T-cell (primary cell): ENCODE data around the gene ARID4B. TPM values are rescaled to one million over a fixed set of nuclear protein-coding genes. Genes with fewer than 3 reads are reported as not detected.

Source experiments
- ATAC-seq, 4 experiments: fragments of 200-7000 bp in 3 of 4; fragments of 150-1000 bp in 1 of 4; cut with Tn5 transposase; replicated peaks in 1 of 4; 1 replicate in 3 of 4; 2 replicates in 1 of 4; pipeline ENCODE4 v1.10.0; 2021; ENCODE audit warnings: moderate library complexity in 3 of 4, mild to moderate bottlenecking in 2 of 4, moderate number of reproducible peaks in 1 of 4
- CTCF ChIA-PET, 2 donors: fragments of 300-600 bp; sonication (Branson Sonifier 250); formaldehyde crosslinking; loops; one replicate each; lab custom pipeline; 2022; ENCODE audit warnings: antibody characterized with exemption in 2 of 2; lab: Charles Lee
- POLR2A ChIA-PET, 2 donors: fragments of 300-600 bp; sonication (Branson Sonifier 250); formaldehyde crosslinking; loops; one replicate each; lab custom pipeline; 2022; ENCODE audit warnings: antibody characterized with exemption in 2 of 2; lab: Charles Lee
- DNase-seq, 35 experiments: peaks; one replicate each; pipeline versions ENCODE4 v3.0.0 to v3.0.0-alpha.2; 2013 to 2023
- H3K27ac ChIP-seq: one replicate; pipeline ENCODE4 v1.5.1; 2013; ENCODE audit warnings: low read length
- H3K27me3 ChIP-seq, 2 experiments: replicated peaks in 1 of 2; 1 replicate in 1 of 2; 2 replicates in 1 of 2; pipeline versions ENCODE4 v1.6.1 to v1.7.0; 2013; ENCODE audit warnings: low read length in 1 of 2, mixed read lengths in 1 of 2; ENCODE audit not compliant: control insufficient read depth in 2 of 2, insufficient read depth in 2 of 2; ENCODE audit errors: extremely low read depth in 1 of 2
- H3K36me3 ChIP-seq, 2 donors: 1 replicate in 1 of 2; 2 replicates in 1 of 2; pipeline versions ENCODE4 v1.6.1 to v1.7.0; 2013; ENCODE audit warnings: low read length in 1 of 2; ENCODE audit not compliant: control insufficient read depth in 2 of 2, insufficient read depth in 1 of 2; ENCODE audit errors: extremely low read depth in 1 of 2
- H3K4me1 ChIP-seq, 2 experiments: 1 replicate in 1 of 2; 2 replicates in 1 of 2; pipeline versions ENCODE4 v1.6.1 to v1.7.0; 2013; ENCODE audit warnings: low read length in 2 of 2, mixed read lengths in 1 of 2; ENCODE audit not compliant: insufficient read depth in 2 of 2, control insufficient read depth in 1 of 2; ENCODE audit errors: extremely low read depth in 1 of 2
- H3K4me3 ChIP-seq, 2 donors: 1 replicate in 1 of 2; 2 replicates in 1 of 2; pipeline versions ENCODE4 v1.5.1 to v1.7.0; 2013; ENCODE audit warnings: mild to moderate bottlenecking in 2 of 2, low read length in 1 of 2, moderate library complexity in 1 of 2; ENCODE audit not compliant: control insufficient read depth in 1 of 2; ENCODE audit errors: extremely low read depth in 1 of 2
- H3K9me3 ChIP-seq: 2 replicates; pipeline ENCODE4 v1.7.0; 2013
- H3K27ac Mint-ChIP-seq, 2 donors: one replicate each; pipeline ENCODE4 v1.8.0; 2020 to 2021; ENCODE audit warnings: mild to moderate bottlenecking in 2 of 2, mixed read lengths in 2 of 2
- H3K27me3 Mint-ChIP-seq, 2 donors: one replicate each; pipeline ENCODE4 v1.8.0; 2021 to 2022; ENCODE audit warnings: mixed read lengths in 2 of 2
- H3K36me3 Mint-ChIP-seq: one replicate; pipeline ENCODE4 v1.8.0; 2021; ENCODE audit warnings: mixed read lengths
- H3K4me1 Mint-ChIP-seq, 3 donors: one replicate each; pipeline ENCODE4 v1.8.0; 2020 to 2022; ENCODE audit warnings: mixed read lengths in 3 of 3, mild to moderate bottlenecking in 1 of 3
- H3K4me3 Mint-ChIP-seq, 3 donors: one replicate each; pipeline ENCODE4 v1.8.0; 2020 to 2022; ENCODE audit warnings: mild to moderate bottlenecking in 3 of 3, mixed read lengths in 3 of 3, moderate library complexity in 3 of 3
- H3K9me3 Mint-ChIP-seq, 3 donors: one replicate each; pipeline ENCODE4 v1.8.0; 2020 to 2022; ENCODE audit warnings: mixed read lengths in 3 of 3
- WGBS: methylation state at CpG from one replicate; pipeline ENCODE4 v1.1.5; 2013; ENCODE audit warnings: missing lambda C conversion rate; ENCODE audit not compliant: insufficient coverage; 5-methylcytosine and 5-hydroxymethylcytosine counted together
- total RNA-seq, 35 experiments: library from RNA in 6 of 35; stranded (reverse) in 6 of 35; fragments of 120-200 nt in 1 of 35; gene quantifications; one replicate each; pipeline versions ENCODE4 v1.2.1 to v1.2.4 and lab custom pipeline; 2013 to 2026

The ARID4B gene
- total RNA-seq, 5 donors from 2014 or later (not counting 1 experiment from before 2014, with no cell fraction given): 70.4 to 151 (median 79.1) TPM

DNA sequence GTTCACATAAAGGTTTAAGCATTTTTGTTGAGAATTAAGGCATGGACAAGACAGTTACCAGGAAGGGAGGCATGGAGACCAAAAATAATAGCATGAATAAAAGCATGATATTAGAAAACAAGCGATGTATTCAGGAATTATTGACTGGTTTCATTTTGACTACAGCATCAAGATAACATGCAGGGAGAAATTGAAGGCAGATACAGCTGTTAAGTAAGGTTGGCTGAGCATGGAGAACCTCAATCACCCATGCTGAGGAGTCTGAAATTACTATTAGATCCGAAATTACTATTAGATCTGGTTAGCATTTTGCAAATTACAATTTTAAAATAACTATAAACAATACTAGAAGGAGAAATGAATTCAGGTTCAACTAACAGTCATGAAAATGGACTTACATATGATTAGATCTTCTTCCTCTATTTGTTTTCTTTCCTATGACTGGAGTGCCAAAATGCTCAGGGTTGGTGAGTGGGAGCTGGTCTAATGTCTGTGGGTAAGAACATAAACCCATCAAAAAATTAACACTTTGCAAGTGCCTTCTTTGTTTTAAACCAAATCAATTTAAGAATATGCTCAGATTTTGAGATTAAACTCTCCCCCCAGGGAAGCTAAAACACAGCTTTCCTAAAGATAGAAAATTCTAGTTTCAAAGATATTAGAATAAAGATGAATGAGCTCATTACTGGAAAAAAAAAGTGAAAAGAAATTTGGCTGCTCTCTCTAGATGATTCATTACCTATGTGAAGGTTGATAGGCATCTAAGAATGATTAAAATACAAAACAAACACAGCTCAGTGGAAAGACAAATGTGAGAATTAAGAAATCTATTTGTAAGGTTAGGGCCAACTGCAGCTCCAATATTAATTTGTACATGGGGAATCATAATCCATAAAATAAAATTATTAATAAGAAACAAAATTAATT is 81.7 kb downstream of the ARID4B start:
- peaks cover 34 to 48% (median 45%) of the 10 kb centered on the region in 3 donors for H3K4me1 Mint-ChIP-seq
- POLR2A ChIA-PET: interaction anchor here in 1 of 2 donors (0.5 to 0.8 kb wide), 2 partner anchors 9 to 13 kb away, joined by 3 read pairs; no protein-coding TSS in a partner anchor
- no peak for DNase-seq
- Histone ChIP-seq H3K27ac (no peak overlapping the region), H3K4me3 (no peak overlapping the region), H3K27me3 (no peaks in the 10 kb centered on the region), H3K9me3 (no peaks in the 10 kb centered on the region), H3K36me3 (peaks cover 6 to 24% of the 10 kb centered on the region in 2 donors), H3K4me1 (peaks cover 5 to 23% of the 10 kb centered on the region in 2 experiments)
- CTCF ChIA-PET: interaction anchor here (0.5 to 1.4 kb wide), 6 partner anchors 13 to 171 kb away, joined by 3 to 8 read pairs (median 3); no protein-coding TSS in a partner anchor
- no peaks in the 10 kb centered on the region for H3K27me3 Mint-ChIP-seq
- no peak for ATAC-seq
- no peaks in the 10 kb centered on the region for H3K9me3 Mint-ChIP-seq
- H3K4me3 Mint-ChIP-seq: peak overlapping the region in 1 of 3 donors; percentile 7
- peaks cover 24% of the 10 kb centered on the region for H3K36me3 Mint-ChIP-seq
- peak overlapping the region; percentile 30 to 85 for H3K27ac Mint-ChIP-seq
- WGBS: 0% methylated on average over 1 of the region's 2 CpGs

DNA sequence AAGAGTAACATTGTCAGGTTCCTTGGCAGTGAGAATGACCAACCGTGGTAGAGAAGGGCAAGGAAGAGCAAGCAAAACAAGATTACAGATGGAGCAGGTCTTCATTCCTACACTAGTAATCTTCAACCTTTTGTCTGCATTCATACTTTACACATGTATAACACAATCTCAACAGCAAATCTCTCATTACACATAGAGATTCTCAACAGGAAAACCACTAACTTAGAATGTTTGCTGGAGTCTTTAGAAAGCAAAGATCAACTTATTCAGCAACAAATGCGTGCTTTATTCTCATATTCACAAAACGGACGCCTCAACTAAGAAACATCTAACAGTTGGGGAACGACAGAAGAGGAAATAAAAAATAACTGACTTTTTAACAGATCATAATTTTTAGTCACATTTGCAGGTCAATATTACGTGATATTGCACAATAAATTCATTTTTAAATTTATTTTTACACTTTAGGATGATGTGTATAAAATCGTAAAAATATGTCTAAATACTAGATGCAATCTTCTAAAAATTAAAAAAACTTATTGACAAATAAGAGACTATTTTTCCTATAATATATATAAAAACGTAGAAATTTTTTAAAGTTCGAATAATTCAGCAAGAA is 82.9 kb downstream of the ARID4B start:
- Histone ChIP-seq H3K4me3 (no peak overlapping the region), H3K27ac (no peak overlapping the region), H3K27me3 (no peaks in the 10 kb centered on the region), H3K36me3 (peaks cover 6 to 19% of the 10 kb centered on the region in 2 donors), H3K9me3 (no peaks in the 10 kb centered on the region), H3K4me1 (peaks cover 5 to 29% of the 10 kb centered on the region in 2 experiments)
- Mint-ChIP-seq H3K27me3 (no peaks in the 10 kb centered on the region), H3K9me3 (no peaks in the 10 kb centered on the region), H3K27ac (peak overlapping the region; percentile 57 to 71), H3K4me1 (peaks cover 44 to 56% (median 53%) of the 10 kb centered on the region in 3 donors), H3K4me3 (peak overlapping the region in 1 of 3 donors; percentile 26), H3K36me3 (peaks cover 24% of the 10 kb centered on the region)
- DNase-seq: peak in 1 of 35 experiments; percentile 20
- ChIA-PET POLR2A (interaction anchor here in 1 of 2 donors (0.6 kb wide), 1 partner anchor 695 kb away, joined by 3 read pairs; no protein-coding TSS in a partner anchor), CTCF (interaction anchor here in 1 of 2 donors (2.1 kb wide), 1 partner anchor 172 kb away, joined by 7 read pairs; no protein-coding TSS in a partner anchor)
- peak; percentile 37 to 63 (median 59) for ATAC-seq
- 17% methylated on average over 1 of the region's 9 CpGs for WGBS

GRCh38 chr1:235240960-235241359 is 87.0 kb downstream of the ARID4B start:
- H3K4me1 ChIP-seq: peaks cover 2 to 24% of the 10 kb centered on the region in 2 experiments
- H3K27me3 ChIP-seq: no peaks in the 10 kb centered on the region
- H3K27ac ChIP-seq: no peak overlapping the region
- peak overlapping the region; percentile 18 to 47 for H3K27ac Mint-ChIP-seq
- ChIA-PET POLR2A (no interaction called here), CTCF (no interaction called here)
- DNase-seq: no peak
- no peaks in the 10 kb centered on the region for H3K9me3 ChIP-seq
- no peak for ATAC-seq
- H3K36me3 Mint-ChIP-seq: peaks cover 31% of the 10 kb centered on the region
- H3K4me3 ChIP-seq: no peak overlapping the region
- peaks cover 42 to 55% (median 51%) of the 10 kb centered on the region in 3 donors for H3K4me1 Mint-ChIP-seq
- no peak overlapping the region for H3K4me3 Mint-ChIP-seq
- peaks cover 0 to 31% of the 10 kb centered on the region in 2 donors for H3K36me3 ChIP-seq
- H3K27me3 Mint-ChIP-seq: no peaks in the 10 kb centered on the region
- no peaks in the 10 kb centered on the region for H3K9me3 Mint-ChIP-seq

- peak in 1 of 4 experiments; percentile 16 for ATAC-seq
- Histone ChIP-seq H3K27me3 (no peaks in the 10 kb centered on the region), H3K4me3 (no peak overlapping the region), H3K4me1 (peaks cover 0 to 18% of the 10 kb centered on the region in 2 experiments), H3K36me3 (peaks cover 0 to 35% of the 10 kb centered on the region in 2 donors), H3K27ac (peak overlapping the region; percentile 20), H3K9me3 (no peaks in the 10 kb centered on the region)
- DNase-seq: no peak
- H3K9me3 Mint-ChIP-seq: no peaks in the 10 kb centered on the region
- H3K4me1 Mint-ChIP-seq: peaks cover 32 to 46% (median 45%) of the 10 kb centered on the region in 3 donors
- no peak overlapping the region for H3K4me3 Mint-ChIP-seq
- WGBS: no CpG with 5 or more reads among the region's 2 CpGs
- peak overlapping the region; percentile 14 to 41 for H3K27ac Mint-ChIP-seq
- CTCF ChIA-PET: interaction anchor here (0.6 to 1.2 kb wide), 6 partner anchors 10 to 221 kb away, joined by 3 to 6 read pairs (median 4); no protein-coding TSS in a partner anchor
- POLR2A ChIA-PET: interaction anchor here (0.5 to 0.9 kb wide), 5 partner anchors 10 to 177 kb away, joined by 3 to 8 read pairs (median 3); no protein-coding TSS in a partner anchor
- no peaks in the 10 kb centered on the region for H3K27me3 Mint-ChIP-seq
- H3K36me3 Mint-ChIP-seq: peaks cover 33% of the 10 kb centered on the region
Observed at GRCh38 chr1:235239851-235240250, 88.1 kb downstream of the ARID4B start.

DNA sequence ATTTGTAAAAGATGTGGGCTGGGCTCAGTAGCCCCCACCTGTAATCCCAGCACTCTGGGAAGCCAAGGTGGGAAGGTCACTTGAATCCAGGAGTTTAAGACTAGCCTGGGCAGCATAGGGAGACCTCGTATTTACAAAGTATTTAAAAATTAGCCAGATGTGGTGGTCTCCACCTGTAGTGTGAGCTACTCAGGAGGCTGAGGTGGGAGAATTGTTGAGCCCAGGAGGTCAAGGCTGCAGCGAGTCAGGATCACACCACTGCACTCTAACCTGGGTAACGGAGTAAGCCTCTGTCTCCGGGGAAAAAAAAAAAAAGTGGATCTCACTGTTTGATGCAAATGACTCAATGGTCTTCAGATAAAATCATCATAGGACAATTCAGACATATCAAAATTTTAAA is 89.4 kb downstream of the ARID4B start:
- H3K36me3 Mint-ChIP-seq: peaks cover 34% of the 10 kb centered on the region
- no peaks in the 10 kb centered on the region for H3K27me3 Mint-ChIP-seq
- DNase-seq: no peak
- peaks cover 2 to 38% of the 10 kb centered on the region in 2 donors for H3K36me3 ChIP-seq
- H3K4me1 Mint-ChIP-seq: peaks cover 21 to 35% (median 34%) of the 10 kb centered on the region in 3 donors
- ChIA-PET CTCF (interaction anchor here (0.5 to 0.6 kb wide), 2 partner anchors 59 to 79 kb away, joined by 3 read pairs; no protein-coding TSS in a partner anchor), POLR2A (no interaction called here)
- no peak overlapping the region for H3K4me3 ChIP-seq
- H3K4me1 ChIP-seq: peaks cover 0 to 9% of the 10 kb centered on the region in 2 experiments
- no peaks in the 10 kb centered on the region for H3K9me3 ChIP-seq
- no peak for ATAC-seq
- no peak overlapping the region for H3K27ac ChIP-seq
- no peaks in the 10 kb centered on the region for H3K9me3 Mint-ChIP-seq
- no peak overlapping the region for H3K27ac Mint-ChIP-seq
- no peaks in the 10 kb centered on the region for H3K27me3 ChIP-seq
- no CpG with 5 or more reads among the region's 4 CpGs for WGBS
- H3K4me3 Mint-ChIP-seq: no peak overlapping the region
